ENCODE measurements around the gene CYP4F12. TPM values are rescaled to one million over a fixed set of nuclear protein-coding genes. Genes with fewer than 3 reads are reported as not detected.

Gene CYP4F12
- total and polyA plus RNA-seq, 2 of the 4 experiments (the other 2 are of a cell fraction), result not detected

DNA sequence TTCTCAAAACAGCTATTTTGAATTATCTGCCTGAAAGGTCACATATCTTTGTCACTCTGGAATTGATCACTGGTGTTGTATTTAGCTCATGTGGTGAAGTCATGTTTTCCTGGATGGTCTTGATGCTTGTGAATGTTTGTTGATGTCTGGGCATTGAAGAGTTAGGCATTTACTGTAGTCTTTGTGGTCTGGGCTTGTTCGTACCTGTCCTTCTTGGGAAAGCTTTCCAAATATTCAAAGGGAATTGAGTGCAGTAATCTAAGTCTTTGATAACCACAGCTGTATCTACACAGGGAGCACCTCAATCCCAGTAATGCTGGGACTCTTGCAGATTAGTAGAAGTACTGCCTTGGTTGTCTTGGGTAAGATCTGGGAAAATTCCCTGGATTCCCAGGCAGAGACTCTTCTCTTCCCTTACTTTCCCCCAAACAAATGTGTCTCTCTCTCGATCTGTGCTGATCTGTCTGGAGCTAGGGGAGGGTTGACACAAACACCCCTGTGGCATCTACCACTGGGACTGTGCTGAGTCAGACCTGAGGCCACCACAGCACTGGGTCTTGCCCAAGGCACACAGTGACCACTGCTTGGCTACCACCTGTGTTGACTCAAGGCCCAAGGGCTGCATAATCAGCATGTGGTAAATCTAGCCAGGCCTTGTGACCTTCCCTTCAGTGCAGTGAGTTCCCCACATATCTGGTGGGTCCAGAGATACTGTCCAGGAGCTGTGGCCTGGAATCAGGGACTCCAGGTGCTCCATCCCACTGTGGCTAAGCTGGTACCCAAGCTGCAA, 37.7 kb upstream of the CYP4F12 start:
- H3K9me3 ChIP-seq (ENCODE audit: control insufficient read depth, insufficient read depth, low read length), result peaks cover 6% of the 10 kb centered on the region; the same call in 1 of the 2 replicates
- H4K91ac ChIP-seq (ENCODE audit: insufficient read depth, low read depth, low read length), result no peak overlapping the region
- DNase-seq (no peak), ATAC-seq (ENCODE audit: low read depth) (no peak)
- no peak overlapping the region for H4K8ac ChIP-seq (ENCODE audit: low read depth in 2 of 2, low read length in 2 of 2)
- no peak overlapping the region for H3K4me2 ChIP-seq (ENCODE audit: low read depth, low read length)
- no peak overlapping the region for H3K18ac ChIP-seq (ENCODE audit: low read depth, low read length)
- no peak for TF ChIP-seq BHLHE40 (IDR thresholded peaks at IDR 0.05; ENCODE audit: low read depth, low read length)
- no CpG with 5 or more reads among the region's 2 CpGs for WGBS, 2 experiments (ENCODE audit: extremely low coverage in 2 of 2, insufficient read length in 1 of 2)
- no peaks in the 10 kb centered on the region for H3K4me1 ChIP-seq (ENCODE audit: control insufficient read depth, insufficient read depth, low read length)
- H3K27me3 ChIP-seq (ENCODE audit: control insufficient read depth, insufficient read depth, low read length), result no peaks in the 10 kb centered on the region
- dilution Hi-C loops (cut with HindIII; ENCODE audit: low sequenced_read_pairs, unreplicated experiment), result no loop called here
- no peak overlapping the region for H3K4me3 ChIP-seq (ENCODE audit: insufficient read depth, low read depth, low read length)
- no peak overlapping the region for H2AK5ac ChIP-seq (ENCODE audit: low read depth, low read length)
- ChIA-PET CTCF (no interaction called here), POLR2A (ENCODE audit: unreplicated experiment) (no interaction called here)
- intact Hi-C loops (cut with micrococcal nuclease), result no loop called here
- no peak overlapping the region for H3K56ac ChIP-seq (ENCODE audit: extremely low read depth, insufficient read depth, low read length)
- H2BK120ac ChIP-seq (ENCODE audit: low read depth, low read length), result no peak overlapping the region
- in situ Hi-C loops (cut with MboI; ENCODE audit: low sequenced_read_pairs), result loop anchor here (25.0 kb wide), 2 partner anchors 552 to 777 kb away; partner anchors contain the start of genes AP1M1 and FAM32A
- no peak overlapping the region for H3K27ac ChIP-seq (ENCODE audit: insufficient read depth, low read length)
- no TSS peak for BruUV-seq (replicated peaks)
- no peak overlapping the region for H2BK5ac ChIP-seq (ENCODE audit: low read depth, low read length, poor library complexity, severe bottlenecking)
- H2AK9ac ChIP-seq (replicated peaks; ENCODE audit: low read depth, low read length, poor library complexity), result no peak overlapping the region
- H2BK15ac ChIP-seq (ENCODE audit: low read depth, low read length), result no peak overlapping the region
- no peak overlapping the region for H3K9ac ChIP-seq (ENCODE audit: low read depth, low read length)
- no peaks in the 10 kb centered on the region for H3K79me1 ChIP-seq (ENCODE audit: low read depth in 1 of 2, low read length in 2 of 2)
- no peak overlapping the region for H3K4ac ChIP-seq (ENCODE audit: low read depth, low read length)
- H3K36me3 ChIP-seq (ENCODE audit: control insufficient read depth, insufficient read depth, low read length), result no peaks in the 10 kb centered on the region
- H3K23ac ChIP-seq (ENCODE audit: low read depth, low read length), result no peak overlapping the region
- no peak overlapping the region for H2BK20ac ChIP-seq (ENCODE audit: low read depth, low read length)
- H4K20me1 ChIP-seq (ENCODE audit: insufficient read depth, low read length), result no peaks in the 10 kb centered on the region
- H3K9me1 ChIP-seq (ENCODE audit: insufficient read depth, low read length), result no peaks in the 10 kb centered on the region
- H3K14ac ChIP-seq (replicated peaks; ENCODE audit: low read depth, low read length), result no peak overlapping the region
- H2AFZ ChIP-seq (replicated peaks; ENCODE audit: low read length, poor library complexity), result no peak overlapping the region
- H4K5ac ChIP-seq (ENCODE audit: low read depth, low read length), result no peak overlapping the region

Data from IMR-90 (cell line).